NCI-H526 (cell line): ENCODE data around the gene MYBPHL.

Experiments
- DNase-seq, 2 experiments: peaks; one replicate each; lab custom pipeline; 2025; lab: John Stamatoyannopoulos, UW

The MYBPHL gene

DNA sequence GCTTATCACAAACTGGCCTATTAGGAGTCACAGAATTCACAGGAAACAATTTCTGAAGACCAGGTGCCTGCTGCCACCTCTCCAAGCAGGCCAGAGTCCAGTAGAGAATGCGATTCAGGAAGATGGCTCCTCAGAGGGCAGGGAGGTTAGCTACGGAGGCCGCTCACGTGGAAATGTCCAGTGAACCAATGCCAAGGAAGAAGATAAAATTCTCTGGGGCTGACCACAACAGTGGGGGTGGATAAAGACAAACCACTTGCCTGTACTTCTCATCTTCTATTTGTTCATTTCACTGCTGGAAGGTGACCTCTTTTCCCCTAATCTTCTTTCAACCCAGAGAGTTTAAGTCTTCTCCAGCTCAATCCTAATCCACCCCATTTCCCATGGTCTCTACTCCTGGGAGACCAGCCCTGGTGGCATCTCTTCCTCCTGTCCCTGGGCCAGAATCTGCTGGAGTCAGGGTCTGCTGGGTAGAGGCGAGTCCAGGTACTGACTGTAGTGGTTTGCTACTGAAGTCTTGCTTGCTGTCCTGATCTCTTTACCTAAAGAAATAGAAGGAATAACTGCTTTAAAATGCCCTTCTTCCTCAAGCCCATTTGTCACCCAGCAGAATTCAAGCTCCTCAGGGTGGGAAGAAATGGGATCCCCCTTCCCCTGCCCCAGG lies 27.1 kb downstream of the MYBPHL start:
- no peak for DNase-seq

DNA sequence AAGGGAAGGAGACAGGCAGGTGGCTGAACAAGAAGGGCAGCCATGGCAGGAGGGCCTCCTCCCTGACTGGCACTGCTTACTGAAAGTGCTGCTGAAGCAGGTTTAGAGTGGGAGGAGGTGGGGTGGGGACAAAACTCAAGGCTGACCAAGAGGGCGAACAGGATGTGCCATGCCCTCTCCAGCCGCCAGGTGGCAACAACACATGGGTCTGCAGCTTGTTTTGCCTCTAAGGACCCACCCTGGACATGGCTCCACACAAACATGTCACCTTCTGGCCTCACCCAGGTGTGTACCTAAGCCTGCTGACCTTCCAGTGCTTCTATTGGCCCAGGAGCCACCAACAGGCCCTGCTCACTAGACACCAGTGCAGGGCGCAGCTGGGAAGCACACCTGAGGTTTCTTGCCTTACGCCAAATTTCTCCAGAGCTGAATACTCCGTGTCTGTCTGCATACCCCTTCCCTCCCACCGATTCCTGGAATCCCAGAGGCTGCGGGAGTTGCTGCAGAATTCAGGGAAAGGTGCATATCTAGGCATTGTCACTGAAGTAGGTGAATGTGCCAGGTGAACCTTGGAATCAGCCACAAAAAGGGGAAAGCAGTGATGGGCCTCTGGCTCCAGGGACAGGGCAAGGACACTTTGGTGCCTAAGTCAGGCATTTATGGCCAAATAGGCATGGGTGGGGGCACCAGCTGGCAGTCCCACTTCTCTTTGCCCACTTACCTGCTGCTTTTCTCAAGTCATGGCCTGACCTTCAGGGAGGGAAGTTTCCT lies 29.2 kb downstream of the MYBPHL start:
- peak; percentile 53 to 82 for DNase-seq

DNA sequence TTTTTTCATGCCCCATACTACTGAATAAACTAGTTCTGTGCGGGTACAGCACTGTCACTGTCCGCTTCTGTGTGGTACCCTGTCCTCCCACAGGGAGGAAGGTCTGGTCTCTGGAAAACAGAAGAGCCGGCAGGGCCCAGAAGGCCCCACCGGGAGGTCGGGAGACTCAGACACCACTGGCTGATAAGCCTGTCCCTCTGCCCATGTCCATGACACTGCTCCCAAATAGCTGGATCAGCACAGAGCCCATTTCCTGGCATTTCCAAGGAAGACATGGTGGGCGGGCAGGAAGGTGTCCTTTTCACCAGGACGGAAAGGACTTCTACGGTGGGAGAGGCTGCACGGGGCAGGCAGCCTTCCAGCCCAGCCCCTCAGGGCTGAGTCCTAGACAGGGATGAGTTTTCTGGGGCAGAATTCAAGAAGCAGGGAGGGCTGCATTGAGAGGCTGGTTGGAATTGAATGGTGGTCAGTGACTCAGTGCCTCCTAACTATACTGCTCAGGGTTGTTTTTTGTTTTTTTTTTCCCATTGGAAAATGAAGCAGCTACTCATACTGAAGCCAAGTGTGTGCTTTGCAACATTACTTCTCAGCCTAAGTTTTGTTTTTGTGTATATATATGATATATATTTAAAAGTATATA lies 31.0 kb downstream of the MYBPHL start:
- peak in 1 of 2 experiments; percentile 24 for DNase-seq

DNA sequence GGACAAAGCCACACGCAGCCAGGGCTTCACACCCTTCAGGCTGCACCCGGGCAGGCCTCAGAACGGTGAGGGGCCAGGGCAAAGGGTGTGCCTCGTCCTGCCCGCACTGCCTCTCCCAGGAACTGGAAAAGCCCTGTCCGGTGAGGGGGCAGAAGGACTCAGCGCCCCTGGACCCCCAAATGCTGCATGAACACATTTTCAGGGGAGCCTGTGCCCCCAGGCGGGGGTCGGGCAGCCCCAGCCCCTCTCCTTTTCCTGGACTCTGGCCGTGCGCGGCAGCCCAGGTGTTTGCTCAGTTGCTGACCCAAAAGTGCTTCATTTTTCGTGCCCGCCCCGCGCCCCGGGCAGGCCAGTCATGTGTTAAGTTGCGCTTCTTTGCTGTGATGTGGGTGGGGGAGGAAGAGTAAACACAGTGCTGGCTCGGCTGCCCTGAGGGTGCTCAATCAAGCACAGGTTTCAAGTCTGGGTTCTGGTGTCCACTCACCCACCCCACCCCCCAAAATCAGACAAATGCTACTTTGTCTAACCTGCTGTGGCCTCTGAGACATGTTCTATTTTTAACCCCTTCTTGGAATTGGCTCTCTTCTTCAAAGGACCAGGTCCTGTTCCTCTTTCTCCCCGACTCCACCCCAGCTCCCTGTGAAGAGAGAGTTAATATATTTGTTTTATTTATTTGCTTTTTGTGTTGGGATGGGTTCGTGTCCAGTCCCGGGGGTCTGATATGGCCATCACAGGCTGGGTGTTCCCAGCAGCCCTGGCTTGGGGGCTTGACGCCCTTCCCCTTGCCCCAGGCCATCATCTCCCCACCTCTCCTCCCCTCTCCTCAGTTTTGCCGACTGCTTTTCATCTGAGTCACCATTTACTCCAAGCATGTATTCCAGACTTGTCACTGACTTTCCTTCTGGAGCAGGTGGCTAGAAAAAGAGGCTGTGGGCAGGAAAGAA lies 32.0 kb downstream of the MYBPHL start:
- DNase-seq = peak; percentile 74 to 90

DNA sequence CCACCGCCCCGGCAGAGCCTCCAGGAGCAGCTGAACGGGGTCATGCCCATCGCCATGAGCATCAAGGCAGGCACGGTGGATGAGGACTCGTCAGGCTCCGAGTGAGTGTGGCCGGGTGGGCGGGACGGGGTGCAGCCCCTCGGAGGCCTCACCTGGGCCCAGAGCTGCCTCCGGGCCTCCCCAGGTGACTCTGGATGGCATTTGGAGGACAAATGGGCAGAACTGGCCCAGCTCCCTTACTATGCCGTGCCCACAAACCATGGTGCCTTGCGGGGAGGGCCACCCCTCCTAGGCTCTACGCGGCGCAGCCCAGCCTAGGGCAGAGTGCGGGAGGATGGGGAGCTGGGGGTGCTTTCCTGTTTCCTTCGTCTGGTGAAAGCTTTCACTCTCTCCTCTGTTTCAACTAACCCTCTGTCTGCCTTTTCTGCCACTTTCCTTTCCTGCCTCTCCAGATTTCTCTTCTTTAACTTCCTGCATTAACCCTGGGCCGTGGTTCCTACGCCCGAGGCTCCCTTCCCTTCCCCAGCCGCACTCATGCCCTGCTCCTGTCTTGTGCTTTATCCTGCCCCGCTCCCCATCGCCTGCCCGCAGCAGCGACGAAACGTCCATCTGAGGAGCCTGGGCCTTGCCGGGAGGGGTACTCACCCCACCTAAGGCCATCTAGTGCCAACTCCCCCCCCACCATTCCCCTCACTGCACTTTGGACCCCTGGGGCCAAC lies 33.1 kb downstream of the MYBPHL start:
- DNase-seq = peak in 1 of 2 experiments; percentile 19

DNA sequence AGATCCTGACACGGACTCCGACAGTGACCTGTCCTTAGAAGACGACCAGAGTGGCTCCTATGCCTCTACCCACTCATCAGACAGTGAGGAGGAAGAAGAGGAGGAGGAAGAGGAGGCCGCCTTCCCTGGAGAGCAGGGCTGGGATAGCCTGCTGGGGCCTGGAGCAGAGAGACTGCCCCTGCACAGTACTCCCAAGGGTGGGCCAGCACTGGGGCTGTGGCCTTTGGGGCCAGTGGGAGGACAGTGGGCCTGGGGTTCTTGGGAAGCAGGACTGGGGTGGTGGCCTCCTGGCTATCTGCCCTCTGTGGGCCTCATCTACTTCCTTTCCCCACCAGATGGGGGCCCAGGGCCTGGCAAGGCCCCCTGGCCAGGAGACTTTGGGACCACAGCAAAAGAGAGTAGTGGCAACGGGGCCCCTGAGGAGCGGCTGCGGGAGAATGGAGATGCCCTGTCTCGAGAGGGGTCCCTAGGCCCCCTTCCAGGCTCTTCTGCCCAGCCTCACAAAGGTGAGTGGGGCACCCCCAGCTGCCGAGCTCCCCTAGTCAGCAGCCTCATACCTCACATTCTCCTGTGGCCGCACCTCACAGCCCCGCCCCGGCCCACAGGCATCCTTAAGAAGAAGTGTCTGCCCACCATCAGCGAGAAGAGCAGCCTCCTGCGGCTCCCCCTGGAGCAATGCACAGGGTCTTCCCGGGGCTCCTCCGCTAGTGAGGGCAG lies 33.8 kb downstream of the MYBPHL start:
- no peak for DNase-seq

DNA sequence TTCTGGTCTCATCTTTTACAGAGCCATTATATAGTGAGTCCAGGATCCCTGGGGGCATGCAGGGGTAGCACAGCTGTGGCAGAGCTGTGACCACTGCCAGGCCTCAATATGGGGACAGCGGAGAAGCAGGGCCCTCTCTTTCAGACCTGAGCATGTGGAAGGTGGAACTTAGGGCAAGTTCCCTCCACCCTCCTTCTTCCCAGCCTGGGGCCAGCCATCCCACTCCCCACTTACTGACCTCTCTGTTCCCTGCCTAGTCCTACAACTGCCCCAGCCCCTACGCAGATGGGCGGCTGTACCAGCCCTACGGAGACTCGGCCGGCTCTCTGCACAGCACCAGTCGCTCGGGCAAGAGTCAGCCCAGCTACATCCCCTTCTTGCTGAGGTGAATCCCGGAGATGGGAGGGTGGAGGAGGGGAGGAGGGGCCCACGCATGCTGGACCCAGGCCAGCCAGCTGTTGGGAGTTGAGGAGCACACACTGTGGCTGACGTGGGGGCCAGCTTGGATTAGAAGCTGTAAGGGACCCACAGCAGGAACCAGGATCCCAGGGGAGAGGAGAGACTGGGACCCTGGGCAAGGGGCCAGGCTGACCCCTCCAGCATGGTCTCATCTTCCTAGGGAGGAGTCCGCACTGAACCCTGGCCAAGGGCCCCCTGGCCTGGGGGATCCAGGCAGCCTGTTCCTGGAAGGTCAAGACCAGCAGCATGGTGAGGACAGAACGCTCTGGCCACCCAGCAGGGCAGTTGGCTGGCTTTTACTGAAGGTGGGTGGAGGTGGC lies 34.6 kb downstream of the MYBPHL start:
- no peak for DNase-seq

DNA sequence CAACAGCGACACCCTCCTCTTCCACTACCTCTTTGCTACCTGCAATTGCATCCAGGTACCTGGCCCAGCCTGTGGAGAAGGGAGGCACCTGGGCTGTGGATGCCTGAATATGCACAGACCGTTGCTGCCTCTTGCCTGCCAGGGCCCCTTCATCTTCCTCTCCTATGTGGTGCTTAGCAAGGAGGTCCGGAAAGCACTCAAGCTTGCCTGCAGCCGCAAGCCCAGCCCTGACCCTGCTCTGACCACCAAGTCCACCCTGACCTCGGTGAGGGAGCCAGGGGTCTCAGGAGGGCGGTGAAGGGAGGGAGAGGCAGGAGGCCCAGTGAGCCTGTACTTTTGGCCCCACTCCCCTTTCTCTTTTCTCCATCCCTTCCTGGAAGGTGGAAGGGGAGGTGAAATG lies 35.4 kb downstream of the MYBPHL start:
- no peak for DNase-seq

DNA sequence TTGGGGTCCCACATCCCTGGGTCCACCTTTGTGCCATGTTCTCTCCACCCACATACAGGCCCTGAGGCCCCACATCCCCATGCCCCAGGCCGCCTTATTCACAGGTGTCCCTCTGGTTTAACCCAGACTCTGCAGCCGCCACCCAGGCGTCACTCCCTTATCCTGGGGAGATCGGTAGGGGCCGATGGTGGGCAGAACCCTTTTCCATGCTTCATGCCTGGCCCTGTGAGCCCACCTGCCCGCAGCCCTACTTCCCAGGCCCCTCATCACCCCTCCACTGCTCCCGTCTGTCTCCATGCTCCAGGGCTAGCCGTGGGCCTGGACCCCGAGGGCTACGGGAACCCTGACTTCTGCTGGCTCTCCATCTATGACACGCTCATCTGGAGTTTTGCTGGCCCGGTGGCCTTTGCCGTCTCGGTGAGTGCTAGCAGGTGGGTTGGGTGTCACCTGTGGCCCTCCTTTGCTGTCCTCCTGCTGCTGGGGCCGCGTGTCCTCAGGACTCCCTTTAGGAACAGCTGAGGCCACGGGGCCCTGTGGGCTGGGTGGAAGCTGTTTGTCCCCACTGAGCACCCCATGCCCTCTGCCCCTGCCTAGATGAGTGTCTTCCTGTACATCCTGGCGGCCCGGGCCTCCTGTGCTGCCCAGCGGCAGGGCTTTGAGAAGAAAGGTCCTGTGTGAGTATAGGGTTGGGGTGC lies 36.0 kb downstream of the MYBPHL start:
- DNase-seq = no peak

DNA sequence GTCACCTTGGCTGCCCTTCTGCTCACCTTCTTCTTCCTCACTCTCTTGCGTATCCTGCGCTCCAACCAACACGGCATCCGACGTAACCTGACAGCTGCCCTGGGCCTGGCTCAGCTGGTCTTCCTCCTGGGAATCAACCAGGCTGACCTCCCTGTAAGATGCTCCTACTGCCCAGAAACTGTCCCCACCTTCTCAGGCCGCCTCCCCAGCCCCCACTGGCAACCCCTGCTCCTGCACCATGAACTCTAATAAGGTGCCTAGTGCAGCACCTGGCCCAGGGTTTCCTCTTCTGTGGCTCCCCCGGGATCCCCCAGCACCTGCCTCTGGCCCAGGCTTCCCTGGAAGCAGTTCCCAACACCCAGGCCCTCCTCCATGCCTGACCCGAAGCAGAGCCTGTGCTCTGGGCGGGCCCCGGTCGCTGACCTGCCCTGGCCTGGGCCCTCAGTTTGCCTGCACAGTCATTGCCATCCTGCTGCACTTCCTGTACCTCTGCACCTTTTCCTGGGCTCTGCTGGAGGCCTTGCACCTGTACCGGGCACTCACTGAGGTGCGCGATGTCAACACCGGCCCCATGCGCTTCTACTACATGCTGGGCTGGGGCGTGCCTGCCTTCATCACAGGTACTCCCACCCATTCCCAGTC lies 36.7 kb downstream of the MYBPHL start:
- DNase-seq = no peak

DNA sequence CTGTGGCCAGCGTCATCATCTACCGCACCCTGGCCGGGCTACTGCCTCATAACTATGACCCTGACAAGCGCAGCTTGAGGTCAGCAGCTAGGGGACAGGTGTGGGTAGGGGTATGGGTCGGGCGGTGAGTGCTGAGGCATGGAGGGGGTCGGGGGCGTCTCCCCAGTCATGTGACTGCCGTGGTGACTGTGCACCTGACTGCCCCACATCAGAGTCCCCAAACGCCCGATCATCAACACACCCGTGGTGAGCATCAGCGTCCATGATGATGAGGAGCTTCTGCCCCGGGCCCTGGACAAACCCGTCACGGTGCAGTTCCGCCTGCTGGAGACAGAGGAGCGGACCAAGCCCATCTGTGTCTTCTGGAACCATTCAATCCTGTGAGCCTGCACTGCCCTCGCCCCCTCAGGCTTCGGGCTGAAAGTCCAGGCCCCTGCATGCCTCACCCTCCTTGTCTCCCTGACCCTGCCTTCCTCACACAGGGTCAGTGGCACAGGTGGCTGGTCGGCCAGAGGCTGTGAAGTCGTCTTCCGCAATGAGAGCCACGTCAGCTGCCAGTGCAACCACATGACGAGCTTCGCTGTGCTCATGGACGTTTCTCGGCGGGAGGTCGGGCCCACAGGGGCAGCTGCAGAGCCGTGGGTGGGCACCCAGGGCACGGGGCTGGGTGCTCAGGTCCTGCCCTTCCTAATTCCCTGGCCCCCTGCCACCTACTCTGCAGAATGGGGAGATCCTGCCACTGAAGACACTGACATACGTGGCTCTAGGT lies 37.4 kb downstream of the MYBPHL start:
- DNase-seq = no peak

DNA sequence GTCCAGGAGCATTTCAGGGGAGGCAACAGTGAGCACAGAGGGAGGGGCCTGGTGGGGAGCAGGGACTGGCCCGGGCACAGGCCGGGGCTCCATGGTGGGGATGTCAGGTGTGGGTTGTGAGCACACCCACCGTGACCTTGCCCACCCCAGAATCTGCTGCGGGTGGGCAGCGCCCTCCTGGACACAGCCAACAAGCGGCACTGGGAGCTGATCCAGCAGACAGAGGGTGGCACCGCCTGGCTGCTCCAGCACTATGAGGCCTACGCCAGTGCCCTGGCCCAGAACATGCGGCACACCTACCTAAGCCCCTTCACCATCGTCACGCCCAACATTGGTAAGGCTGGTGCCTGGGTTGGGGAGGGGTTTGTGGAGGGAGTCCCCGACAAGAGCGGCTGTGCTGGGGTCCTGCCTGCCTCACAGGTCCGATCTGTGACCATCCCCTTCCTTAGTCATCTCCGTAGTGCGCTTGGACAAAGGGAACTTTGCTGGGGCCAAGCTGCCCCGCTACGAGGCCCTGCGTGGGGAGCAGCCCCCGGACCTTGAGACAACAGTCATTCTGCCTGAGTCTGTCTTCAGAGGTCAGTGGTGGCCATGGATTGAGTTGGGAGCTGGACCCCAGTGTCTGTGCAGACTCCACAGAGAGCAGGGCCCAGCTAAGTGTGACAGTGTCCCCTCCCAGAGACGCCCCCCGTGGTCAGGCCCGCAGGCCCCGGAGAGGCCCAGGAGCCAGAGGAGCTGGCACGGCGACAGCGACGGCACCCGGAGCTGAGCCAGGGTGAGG lies 38.2 kb downstream of the MYBPHL start:
- DNase-seq = no peak

DNA sequence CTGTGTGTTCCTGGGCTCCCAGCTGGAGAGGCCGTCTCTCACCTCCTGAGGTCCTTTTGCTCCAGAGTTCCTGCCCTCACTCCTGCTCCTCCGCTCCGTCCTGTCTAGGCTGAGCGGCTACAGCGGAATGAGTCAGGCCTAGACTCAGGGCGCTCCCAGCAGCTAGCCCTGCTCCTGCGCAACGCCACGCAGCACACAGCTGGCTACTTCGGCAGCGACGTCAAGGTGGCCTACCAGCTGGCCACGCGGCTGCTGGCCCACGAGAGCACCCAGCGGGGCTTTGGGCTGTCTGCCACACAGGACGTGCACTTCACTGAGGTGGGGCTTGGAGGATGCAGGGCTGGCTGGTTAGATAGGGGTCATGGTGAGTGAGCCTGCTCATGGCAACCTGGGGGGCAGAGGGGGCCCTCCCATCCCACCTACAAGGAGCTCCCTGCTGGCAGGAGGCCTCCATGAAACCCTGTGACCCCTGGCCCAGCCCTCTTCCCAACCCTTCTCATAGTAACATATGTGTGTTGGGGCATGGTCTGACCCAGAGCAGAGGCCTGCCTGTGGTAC lies 39.0 kb downstream of the MYBPHL start:
- no peak for DNase-seq

DNA sequence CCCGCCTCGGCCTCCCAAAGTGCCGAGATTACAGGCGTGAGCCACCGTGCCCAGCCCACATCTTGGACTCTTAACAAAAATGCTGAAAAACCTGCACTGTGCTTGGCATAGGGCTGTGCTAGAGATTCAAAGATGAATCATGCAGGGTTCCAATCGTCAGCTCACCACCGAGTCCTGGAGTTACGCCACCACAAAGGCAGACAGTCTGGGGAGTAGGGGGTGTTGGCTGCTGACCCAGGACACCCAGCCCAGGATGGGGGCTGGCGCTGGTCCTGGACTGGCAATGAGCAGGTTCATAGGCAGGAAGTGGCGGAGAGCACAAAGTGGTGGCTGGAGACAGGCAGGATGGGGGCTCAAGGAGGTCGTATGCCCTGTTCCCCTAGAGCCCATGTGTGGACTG lies 39.8 kb downstream of the MYBPHL start:
- no peak for DNase-seq

DNA sequence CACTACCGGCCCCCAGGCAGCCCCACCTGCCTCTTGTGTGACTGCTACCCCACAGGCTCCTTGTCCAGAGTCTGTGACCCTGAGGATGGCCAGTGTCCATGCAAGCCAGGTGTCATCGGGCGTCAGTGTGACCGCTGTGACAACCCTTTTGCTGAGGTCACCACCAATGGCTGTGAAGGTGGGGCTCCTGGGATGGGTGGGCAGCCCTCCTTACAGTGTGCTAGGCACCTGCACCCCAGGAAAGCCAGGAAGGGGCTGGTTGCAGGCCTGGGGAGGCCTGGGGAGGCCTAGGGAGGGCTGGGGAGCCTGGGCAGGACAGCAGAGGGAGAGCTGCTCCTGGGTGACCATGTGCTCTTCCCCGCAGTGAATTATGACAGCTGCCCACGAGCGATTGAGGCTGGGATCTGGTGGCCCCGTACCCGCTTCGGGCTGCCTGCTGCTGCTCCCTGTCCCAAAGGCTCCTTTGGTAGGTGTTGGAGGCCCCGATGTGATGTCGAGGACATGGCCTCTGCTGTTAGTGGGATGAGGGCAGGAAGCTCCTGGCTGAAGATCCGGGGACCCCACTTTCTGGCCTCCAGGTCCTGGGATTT lies 41.0 kb downstream of the MYBPHL start:
- no peak for DNase-seq

DNA sequence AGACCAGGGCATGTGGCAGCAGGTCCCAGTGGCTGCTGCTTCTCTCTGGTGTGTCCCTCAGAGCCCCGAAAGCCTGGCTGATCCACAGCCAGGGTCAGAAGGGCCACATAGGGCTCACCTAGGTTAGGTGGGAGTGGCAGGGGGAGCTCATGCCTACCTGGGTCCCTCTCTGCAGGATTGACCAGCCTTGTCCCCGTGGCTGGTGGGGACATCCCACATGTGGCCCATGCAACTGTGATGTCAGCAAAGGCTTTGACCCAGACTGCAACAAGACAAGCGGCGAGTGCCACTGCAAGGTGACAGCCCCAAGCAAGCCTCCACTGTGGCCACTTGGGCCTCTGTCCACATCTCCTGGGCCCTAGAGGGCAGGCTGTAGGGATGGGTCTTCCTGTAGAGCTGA lies 41.8 kb downstream of the MYBPHL start:
- no peak for DNase-seq

DNA sequence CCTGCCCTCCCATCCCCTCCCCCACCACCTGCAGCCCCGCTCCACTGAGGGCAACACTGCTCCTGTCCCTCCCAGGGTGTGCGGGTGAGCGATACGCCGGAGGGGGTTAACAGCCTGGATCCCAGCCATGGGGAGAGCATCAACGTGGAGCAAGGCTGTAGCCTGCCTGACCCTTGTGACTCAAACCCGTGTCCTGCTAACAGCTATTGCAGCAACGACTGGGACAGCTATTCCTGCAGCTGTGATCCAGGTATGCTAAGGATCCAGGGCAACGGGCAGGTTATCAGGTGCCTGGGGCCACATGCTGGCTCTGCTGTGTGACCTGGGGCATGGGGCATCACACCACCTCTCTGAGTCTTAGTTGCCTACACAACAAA lies 42.4 kb downstream of the MYBPHL start:
- DNase-seq = no peak
